A549 (cell line): Measurements from ENCODE around the gene LIMCH1. TPM values are rescaled to one million over a fixed set of nuclear protein-coding genes. Genes with fewer than 3 reads are reported as not detected.

Experiments
- ATAC-seq, 2 experiments: fragments of 200-7000 bp in 1 of 2; fragments of >200 bp in 1 of 2; cut with Nextera tagmentation in 1 of 2; cut with Tn5 transposase in 1 of 2; 3 replicates each; pipeline versions ENCODE4 v1.8.0 to v1.9.1; 2018 to 2020; ENCODE audit warnings: mild to moderate bottlenecking in 1 of 2, moderate library complexity in 1 of 2
- CTCF ChIA-PET: fragments of 300-600 bp; sonication (Branson Sonifier 250); formaldehyde crosslinking; extraction: SDS; loops from one replicate; lab custom pipeline; 2021; ENCODE audit warnings: antibody characterized with exemption, inconsistent platforms; lab: Yijun Ruan, JAX
- POLR2A ChIA-PET: fragments of 350-600 bp; formaldehyde crosslinking; extraction: SDS; loops from one replicate; lab custom pipeline; 2021; ENCODE audit warnings: antibody characterized with exemption, inconsistent platforms; lab: Yijun Ruan, JAX
- DNase-seq, 2 experiments: peaks; one replicate each; pipeline versions ENCODE4 v3.0.0 to v3.0.0-alpha.2; 2011 to 2016; ENCODE audit warnings: low read depth in 1 of 2, low spot score in 1 of 2
- FAIRE-seq: peaks from 2 replicates; lab custom pipeline; 2011; peaks lifted over from hg19 to GRCh38; lab: Jason Lieb, UNC
- H3K27ac ChIP-seq, 2 experiments: fragments of >200 bp; sonication (Bioruptor Twin); formaldehyde crosslinking; 3 replicates each; pipeline ENCODE4 v1.5.1; 2016 to 2017
- H3K4me1 ChIP-seq: fragments of >200 bp; sonication (Bioruptor Twin); formaldehyde crosslinking; 3 replicates; pipeline ENCODE4 v1.6.1; 2016
- H3K4me2 ChIP-seq: fragments of >200 bp; sonication (Bioruptor Twin); formaldehyde crosslinking; 3 replicates; pipeline ENCODE4 v1.6.1; 2016
- H3K4me3 ChIP-seq: fragments of >200 bp; sonication (Bioruptor Twin); formaldehyde crosslinking; 3 replicates; pipeline ENCODE4 v1.5.1; 2016
- H3K9me3 ChIP-seq: fragments of >200 bp; sonication (Bioruptor Twin); formaldehyde crosslinking; 3 replicates; pipeline ENCODE4 v1.6.1; 2016
- BCL3 ChIP-seq: fragments of >200 bp; sonication (Bioruptor Twin); formaldehyde crosslinking; IDR thresholded peaks from 3 replicates; pipeline ENCODE4 v1.6.1; 2016
- BHLHE40 ChIP-seq: IDR thresholded peaks from 2 replicates; pipeline ENCODE4 v1.6.1; 2012; ENCODE audit warnings: low read depth, low read length, inconsistent platforms
- CBX2 ChIP-seq: fragments of 200-600 bp; sonication (generic); IDR thresholded peaks from 2 replicates; pipeline ENCODE4 v1.6.1; 2016; ENCODE audit warnings: low read depth, mild to moderate bottlenecking, borderline replicate concordance
- EP300 ChIP-seq, 2 experiments: fragments of >200 bp; sonication (Bioruptor Twin); formaldehyde crosslinking; IDR thresholded peaks; 2 replicates in 1 of 2; 3 replicates in 1 of 2; pipeline ENCODE4 v1.6.1; 2016 to 2017
- ESRRA ChIP-seq: fragments of 150-350 bp; IDR thresholded peaks from 2 replicates; pipeline ENCODE4 v1.6.1; 2014; ENCODE audit warnings: mild to moderate bottlenecking, low read length, borderline replicate concordance
- FOSB ChIP-seq: fragments of 250-450 bp; sonication (Bioruptor Pico); IDR thresholded peaks from 2 replicates; pipeline ENCODE4 v1.5.0; 2020; ENCODE audit warnings: mild to moderate bottlenecking, moderate library complexity
- HDAC2 ChIP-seq: fragments of 200-600 bp; sonication (generic); IDR thresholded peaks from 2 replicates; pipeline ENCODE4 v1.6.1; 2016
- HES2 ChIP-seq: fragments of >200 bp; sonication (Bioruptor Twin); formaldehyde crosslinking; IDR thresholded peaks from 2 replicates; pipeline ENCODE4 v1.6.1; 2016
- HEYL ChIP-seq: fragments of 250-450 bp; sonication (Bioruptor Pico); IDR thresholded peaks from 2 replicates; pipeline ENCODE4 v1.8.0; 2021; ENCODE audit warnings: mild to moderate bottlenecking, moderate library complexity
- HOXB13 ChIP-seq: fragments of 250-450 bp; sonication (Bioruptor Pico); IDR thresholded peaks from 2 replicates; pipeline ENCODE4 v1.5.0; 2020; ENCODE audit warnings: low read depth, mild to moderate bottlenecking, moderate library complexity
- JUN ChIP-seq, 2 experiments: fragments of >200 bp; sonication (Bioruptor Twin); formaldehyde crosslinking; IDR thresholded peaks; 2 replicates in 1 of 2; 3 replicates in 1 of 2; pipeline ENCODE4 v1.6.1; 2016 to 2017
- JUNB ChIP-seq: fragments of >200 bp; sonication (Bioruptor Twin); formaldehyde crosslinking; IDR thresholded peaks from 2 replicates; pipeline ENCODE4 v1.6.1; 2016
- KDM1A ChIP-seq: fragments of 200-600 bp; sonication (generic); IDR thresholded peaks from 2 replicates; pipeline ENCODE4 v1.6.1; 2016; ENCODE audit warnings: low read depth, mild to moderate bottlenecking
- NPAS2 ChIP-seq: fragments of 250-450 bp; sonication (Bioruptor Pico); IDR thresholded peaks from 2 replicates; pipeline ENCODE4 v1.8.0; 2022; ENCODE audit warnings: mild to moderate bottlenecking, moderate library complexity, borderline replicate concordance
- PHF8 ChIP-seq: fragments of 200-600 bp; sonication (generic); IDR thresholded peaks from 2 replicates; pipeline ENCODE4 v1.6.1; 2016; ENCODE audit warnings: low read depth, mild to moderate bottlenecking, antibody characterized with exemption, moderate library complexity, borderline replicate concordance
- POLR2A ChIP-seq: IDR thresholded peaks from 2 replicates; pipeline ENCODE4 v1.6.1; 2012; ENCODE audit warnings: mild to moderate bottlenecking, low read length
- REST ChIP-seq: fragments of 200-600 bp; sonication (generic); IDR thresholded peaks from 2 replicates; pipeline ENCODE4 v1.6.1; 2016; ENCODE audit warnings: antibody characterized with exemption, mild to moderate bottlenecking, moderate library complexity
- RNF2 ChIP-seq: fragments of 200-600 bp; sonication (generic); IDR thresholded peaks from 2 replicates; pipeline ENCODE4 v1.6.1; 2016; ENCODE audit warnings: low read depth, mild to moderate bottlenecking, antibody characterized with exemption, moderate library complexity, borderline replicate concordance
- SMC3 ChIP-seq: fragments of >200 bp; sonication (Bioruptor Twin); formaldehyde crosslinking; IDR thresholded peaks from 3 replicates; pipeline ENCODE4 v1.6.1; 2018; ENCODE audit warnings: inconsistent platforms
- WGBS: methylation state at CpG from one replicate; pipeline ENCODE4 v1.1.6; 2017; ENCODE audit errors: missing lambda C conversion rate; 5-methylcytosine and 5-hydroxymethylcytosine counted together
- polyA plus RNA-seq, 4 experiments: library from polyadenylated mRNA; depleted of rRNA in 3 of 4; stranded (reverse); fragments of >200 nt; fragmentation: RNase III in 1 of 4; extraction: RNeasy Plus Mini Kit Qiagen cat#74134 plus additional on column Dnase treatment in 1 of 4; gene quantifications; 2 replicates in 3 of 4; 3 replicates in 1 of 4; pipeline ENCODE4 v1.2.3, GENCODE V29; 2011 to 2017

LIMCH1 gene
- polyA plus RNA-seq, 2 of the 4 experiments (the other 2 are of a cell fraction), result 52.9 to 88.9 TPM

GRCh38 chr4:41622787-41623186 is 84.8 kb downstream of the LIMCH1 start:
- 93% methylated on average over 2 of the region's 2 CpGs for WGBS
- Histone ChIP-seq H3K9me3 (no peaks in the 10 kb centered on the region), H3K4me3 (no peak overlapping the region), H3K4me2 (no peak overlapping the region), H3K27ac (no peak overlapping the region)
- CTCF ChIA-PET, result interaction anchor here (0.9 to 2.0 kb wide), 4 partner anchors 9 to 341 kb away, joined by 3 to 6 read pairs (median 4); no protein-coding TSS in a partner anchor
- POLR2A ChIA-PET, result no interaction called here
- DNase-seq (no peak), FAIRE-seq (no peak), ATAC-seq (no peak)
- TF ChIP-seq FOSB (CRISPR knock-in tag) (no peak), BHLHE40 (no peak), NPAS2 (no peak), ESRRA (no peak)
- TF ChIP-seq, all 56 proteins: peak for 0
- H3K4me1 ChIP-seq, result no peaks in the 10 kb centered on the region

- Histone ChIP-seq H3K27ac (no peak overlapping the region), H3K4me3 (no peak overlapping the region), H3K9me3 (no peaks in the 10 kb centered on the region), H3K4me2 (no peak overlapping the region), H3K4me1 (no peaks in the 10 kb centered on the region)
- ATAC-seq (no peak), DNase-seq (no peak), FAIRE-seq (no peak)
- 83% methylated on average over 3 of the region's 3 CpGs for WGBS
- POLR2A ChIA-PET, result no interaction called here
- TF ChIP-seq HDAC2, result no peak
- CTCF ChIA-PET, result interaction anchor here (1.1 kb wide), 1 partner anchor 37 kb away, joined by 4 read pairs; no protein-coding TSS in a partner anchor
Measured at GRCh38 chr4:41624765-41625164, 86.8 kb downstream of the LIMCH1 start.

- ATAC-seq, result no peak
- Histone ChIP-seq H3K4me3 (no peak overlapping the region), H3K27ac (no peak overlapping the region), H3K9me3 (no peaks in the 10 kb centered on the region), H3K4me1 (no peaks in the 10 kb centered on the region), H3K4me2 (no peak overlapping the region)
- ChIA-PET CTCF (interaction anchor here (1.1 to 1.7 kb wide), 2 partner anchors 36 to 345 kb away, joined by 4 to 5 read pairs; no protein-coding TSS in a partner anchor), POLR2A (no interaction called here)
- TF ChIP-seq JUNB (no peak), POLR2A (no peak)
- FAIRE-seq, result no peak
- no peak for DNase-seq
- WGBS, result 83% methylated on average over 5 of the region's 5 CpGs
Measured at GRCh38 chr4:41625531-41625930, 87.6 kb downstream of the LIMCH1 start.

GRCh38 chr4:41628936-41629335 is 91.0 kb downstream of the LIMCH1 start:
- ATAC-seq (no peak), DNase-seq (no peak), FAIRE-seq (no peak)
- TF ChIP-seq EP300 (IDR thresholded peaks at IDR 0.05), result no peak
- TF ChIP-seq HDAC2, result no peak
- no peak for TF ChIP-seq JUN (IDR thresholded peaks at IDR 0.05)
- TF ChIP-seq POLR2A, result no peak
- no peak for TF ChIP-seq BCL3
- no peak for TF ChIP-seq HES2
- TF ChIP-seq HEYL (CRISPR knock-in tag), result no peak
- no peak for TF ChIP-seq SMC3
- no peak for TF ChIP-seq HOXB13 (CRISPR knock-in tag)
- TF ChIP-seq PHF8, result no peak
- no peak for TF ChIP-seq REST
- no peak for TF ChIP-seq CBX2
- TF ChIP-seq KDM1A, result no peak
- no peak for TF ChIP-seq RNF2
- Histone ChIP-seq H3K4me1 (no peaks in the 10 kb centered on the region), H3K27ac (no peak overlapping the region), H3K9me3 (no peaks in the 10 kb centered on the region), H3K4me2 (no peak overlapping the region), H3K4me3 (no peak overlapping the region)
- ChIA-PET CTCF (interaction anchor here (0.7 kb wide), 1 partner anchor 33 kb away, joined by 3 read pairs; no protein-coding TSS in a partner anchor), POLR2A (no interaction called here)
- WGBS, result 72% methylated on average over 2 of the region's 2 CpGs
